MM.1S (cell line): ENCODE results near the gene SGMS1.

ENCODE experiments used
- CTCF ChIP-seq: fragments of 300-600 bp; sonication (generic); IDR thresholded peaks from 2 replicates; pipeline ENCODE4 v1.5.1; 2016; ENCODE audit warnings: antibody characterized with exemption, low read length, mixed read lengths
- EZH2 ChIP-seq: fragments of 300-600 bp; sonication (generic); optimal IDR thresholded peaks from 2 replicates; pipeline ENCODE3; 2017; ENCODE audit warnings: low read depth, mild to moderate bottlenecking, antibody characterized with exemption, low read length, mixed read lengths
- EZH2phosphoT487 ChIP-seq: fragments of 300-600 bp; sonication (generic); IDR thresholded peaks from 2 replicates; pipeline ENCODE4 v1.6.1; 2018; ENCODE audit warnings: antibody characterized with exemption, low read length

GRCh38 chr10:50316695-50317648 lies 306.8 kb downstream of the SGMS1 start:
- TF ChIP-seq CTCF (no peak), EZH2phosphoT487 (no peak), EZH2 (no peak)
